CD4-positive, alpha-beta T cell (primary cell): ENCODE data around the gene CCNJL. TPM values are rescaled to one million over a fixed set of nuclear protein-coding genes. Genes with fewer than 3 reads are reported as not detected.

Experiments used
- ATAC-seq: fragments of 200-7000 bp; cut with Tn5 transposase; one replicate; pipeline ENCODE4 v1.10.0; 2022; ENCODE audit warnings: mild to moderate bottlenecking; ENCODE audit not compliant: poor library complexity
- CTCF ChIA-PET: fragments of 350-600 bp; sonication (Branson Sonifier 250); formaldehyde crosslinking; loops from one replicate; lab custom pipeline; 2021; ENCODE audit warnings: antibody characterized with exemption, inconsistent platforms; lab: Charles Lee
- POLR2A ChIA-PET: fragments of 350-600 bp; sonication (Branson Sonifier 250); formaldehyde crosslinking; loops from one replicate; lab custom pipeline; 2021; ENCODE audit warnings: antibody characterized with exemption, inconsistent platforms; lab: Charles Lee
- DNase-seq, 14 experiments: peaks; one replicate each; pipeline ENCODE4 v3.0.0-alpha.2; 2013 to 2020; ENCODE audit warnings: mixed read lengths in 2 of 14
- H3K27ac ChIP-seq, 2 donors: one replicate each; pipeline versions ENCODE4 v1.5.1 to v1.7.0; 2013; ENCODE audit warnings: low read length in 2 of 2, low read depth in 1 of 2, mild to moderate bottlenecking in 1 of 2
- H3K27me3 ChIP-seq, 2 experiments: 1 replicate in 1 of 2; 2 replicates in 1 of 2; pipeline versions ENCODE4 v1.6.1 to v1.7.0; 2013; ENCODE audit warnings: low read length in 2 of 2, control low read depth in 1 of 2, mild to moderate bottlenecking in 1 of 2, moderate library complexity in 1 of 2; ENCODE audit not compliant: insufficient read depth in 2 of 2, control insufficient read depth in 1 of 2
- H3K36me3 ChIP-seq: one replicate; pipeline ENCODE4 v1.6.1; 2013; ENCODE audit warnings: low read length, control low read depth; ENCODE audit not compliant: insufficient read depth
- H3K4me1 ChIP-seq: one replicate; pipeline ENCODE4 v1.6.1; 2013; ENCODE audit warnings: low read length, control low read depth; ENCODE audit not compliant: insufficient read depth
- H3K4me3 ChIP-seq: one replicate; pipeline ENCODE4 v1.5.1; 2013; ENCODE audit warnings: mild to moderate bottlenecking, low read length, moderate library complexity
- H3K9me3 ChIP-seq, 2 experiments: 1 replicate in 1 of 2; 2 replicates in 1 of 2; pipeline versions ENCODE4 v1.6.1 to v1.7.0; 2013; ENCODE audit warnings: low read length in 2 of 2, mild to moderate bottlenecking in 2 of 2, control low read depth in 1 of 2, moderate library complexity in 1 of 2; ENCODE audit not compliant: control insufficient read depth in 1 of 2, insufficient read depth in 1 of 2
- H3K27ac Mint-ChIP-seq: one replicate; pipeline ENCODE4 v1.8.0; 2020; ENCODE audit warnings: mixed read lengths
- H3K27me3 Mint-ChIP-seq: one replicate; pipeline ENCODE4 v1.8.0; 2021; ENCODE audit warnings: mixed read lengths
- H3K36me3 Mint-ChIP-seq: one replicate; pipeline ENCODE4 v1.8.0; 2021; ENCODE audit warnings: low read depth, mixed read lengths
- H3K4me1 Mint-ChIP-seq: one replicate; pipeline ENCODE4 v1.8.0; 2021; ENCODE audit warnings: low read depth, mixed read lengths
- H3K4me3 Mint-ChIP-seq: one replicate; pipeline ENCODE4 v1.8.0; 2020; ENCODE audit warnings: mild to moderate bottlenecking, mixed read lengths
- H3K9me3 Mint-ChIP-seq: one replicate; pipeline ENCODE4 v1.8.0; 2020; ENCODE audit warnings: mixed read lengths
- intact Hi-C, 2 experiments: fragments of 100-400 bp; cut with DNase I in 1 of 2; cut with micrococcal nuclease in 1 of 2; formaldehyde crosslinking; loops; one replicate each; pipeline versions ENCODE4 v1.15.1 to v1.9.0; 2023 to 2025; cut with DNase I, micrococcal nuclease
- total RNA-seq, 174 experiments: library from RNA in 2 of 174; stranded (reverse) in 2 of 174; gene quantifications; one replicate each; pipeline ENCODE4 v1.2.3 and lab custom pipeline; 2021 to 2026
- TF ChIP-seq, protein P1 (sequence below): fragments of 200-600 bp; IDR thresholded peaks from one replicate; pipeline ENCODE4 v1.8.0; 2022; ENCODE audit warnings: antibody characterized with exemption, mild to moderate bottlenecking

Gene CCNJL
- total RNA-seq, 2 experiments from 2014 or later = not detected

DNA sequence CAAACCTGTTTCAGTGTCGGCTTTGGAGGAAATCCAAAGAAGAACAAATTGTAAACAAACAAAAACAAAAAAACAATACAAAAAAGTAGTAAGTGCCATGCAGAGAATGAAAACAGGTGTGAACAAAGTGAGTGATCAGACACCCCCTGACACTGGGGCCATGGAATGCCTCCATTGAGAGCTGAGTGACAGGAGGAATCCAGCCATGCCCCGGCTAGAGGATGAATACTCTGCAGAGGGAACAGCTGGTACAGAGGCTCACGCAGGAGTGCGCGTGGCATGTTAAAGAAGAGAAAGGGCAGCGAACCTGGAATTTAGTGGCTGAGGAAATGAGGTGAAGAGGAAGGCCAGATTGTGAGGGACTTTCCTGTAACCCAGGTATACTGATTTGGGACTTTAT is 15.5 kb upstream of the CCNJL start:
- Histone ChIP-seq H3K27ac (no peak overlapping the region), H3K4me1 (no peaks in the 10 kb centered on the region), H3K4me3 (no peak overlapping the region), H3K36me3 (no peaks in the 10 kb centered on the region), H3K27me3 (no peaks in the 10 kb centered on the region), H3K9me3 (no peaks in the 10 kb centered on the region)
- CTCF ChIA-PET = no interaction called here
- intact Hi-C loops = no loop called here
- no peaks in the 10 kb centered on the region for H3K4me1 Mint-ChIP-seq
- POLR2A ChIA-PET = no interaction called here
- no peak overlapping the region for H3K27ac Mint-ChIP-seq
- no peaks in the 10 kb centered on the region for H3K27me3 Mint-ChIP-seq
- no peaks in the 10 kb centered on the region for H3K9me3 Mint-ChIP-seq
- H3K36me3 Mint-ChIP-seq = no peaks in the 10 kb centered on the region
- TF ChIP-seq, protein P1, sequence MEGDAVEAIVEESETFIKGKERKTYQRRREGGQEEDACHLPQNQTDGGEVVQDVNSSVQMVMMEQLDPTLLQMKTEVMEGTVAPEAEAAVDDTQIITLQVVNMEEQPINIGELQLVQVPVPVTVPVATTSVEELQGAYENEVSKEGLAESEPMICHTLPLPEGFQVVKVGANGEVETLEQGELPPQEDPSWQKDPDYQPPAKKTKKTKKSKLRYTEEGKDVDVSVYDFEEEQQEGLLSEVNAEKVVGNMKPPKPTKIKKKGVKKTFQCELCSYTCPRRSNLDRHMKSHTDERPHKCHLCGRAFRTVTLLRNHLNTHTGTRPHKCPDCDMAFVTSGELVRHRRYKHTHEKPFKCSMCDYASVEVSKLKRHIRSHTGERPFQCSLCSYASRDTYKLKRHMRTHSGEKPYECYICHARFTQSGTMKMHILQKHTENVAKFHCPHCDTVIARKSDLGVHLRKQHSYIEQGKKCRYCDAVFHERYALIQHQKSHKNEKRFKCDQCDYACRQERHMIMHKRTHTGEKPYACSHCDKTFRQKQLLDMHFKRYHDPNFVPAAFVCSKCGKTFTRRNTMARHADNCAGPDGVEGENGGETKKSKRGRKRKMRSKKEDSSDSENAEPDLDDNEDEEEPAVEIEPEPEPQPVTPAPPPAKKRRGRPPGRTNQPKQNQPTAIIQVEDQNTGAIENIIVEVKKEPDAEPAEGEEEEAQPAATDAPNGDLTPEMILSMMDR = no peak
- H3K4me3 Mint-ChIP-seq = no peak overlapping the region
- ATAC-seq (no peak), DNase-seq (no peak)

DNA sequence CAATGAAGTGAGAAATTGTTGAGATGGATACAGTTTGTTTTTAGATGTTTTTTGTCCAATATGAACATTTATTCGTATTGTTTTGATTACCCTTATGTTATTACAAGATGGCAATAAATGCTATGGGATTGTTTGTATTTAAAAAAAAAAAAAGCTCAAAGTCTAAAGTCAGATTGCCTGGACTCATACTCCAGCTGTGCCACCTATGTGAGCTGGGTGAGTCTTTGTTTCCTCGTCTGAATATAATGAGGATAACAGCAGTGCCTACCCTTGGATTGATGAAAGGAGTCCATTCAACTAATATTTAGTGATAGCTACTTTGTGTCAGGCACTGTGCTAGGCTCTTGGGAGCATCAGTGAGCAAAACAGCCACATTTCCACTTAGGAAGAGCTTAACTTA is 14.6 kb upstream of the CCNJL start:
- Mint-ChIP-seq H3K4me1 (no peaks in the 10 kb centered on the region), H3K27me3 (peaks cover 5% of the 10 kb centered on the region), H3K4me3 (no peak overlapping the region), H3K27ac (no peak overlapping the region), H3K36me3 (no peaks in the 10 kb centered on the region), H3K9me3 (no peaks in the 10 kb centered on the region)
- ChIA-PET CTCF (no interaction called here), POLR2A (no interaction called here)
- ATAC-seq (no peak), DNase-seq (no peak)
- Histone ChIP-seq H3K4me3 (no peak overlapping the region), H3K36me3 (no peaks in the 10 kb centered on the region), H3K4me1 (no peaks in the 10 kb centered on the region), H3K27me3 (peaks cover 0 to 2% of the 10 kb centered on the region in 2 experiments), H3K27ac (no peak overlapping the region), H3K9me3 (no peaks in the 10 kb centered on the region)
- TF ChIP-seq, protein P1 = no peak
- intact Hi-C loops = no loop called here

DNA sequence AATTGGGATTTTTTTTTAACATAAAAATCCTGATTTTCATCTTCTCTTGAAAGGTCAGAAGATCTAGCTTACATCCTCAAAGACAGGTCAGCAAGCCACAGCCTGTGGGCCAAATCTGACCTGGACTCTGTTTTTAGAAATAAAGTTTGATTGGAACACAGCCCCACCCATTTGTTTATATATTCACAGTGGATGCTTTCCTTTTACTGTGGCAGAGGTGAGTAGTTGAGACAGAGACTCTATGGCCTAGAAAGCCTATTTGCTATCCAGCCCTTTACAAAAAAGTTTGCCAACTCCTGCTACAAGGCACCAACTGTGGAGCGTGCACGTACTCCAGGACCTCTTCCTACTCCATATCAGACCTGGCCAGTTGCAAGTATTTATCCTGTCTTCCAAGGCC is 13.4 kb upstream of the CCNJL start:
- Histone ChIP-seq H3K4me3 (no peak overlapping the region), H3K27ac (no peak overlapping the region), H3K27me3 (peaks cover 0 to 4% of the 10 kb centered on the region in 2 experiments), H3K36me3 (no peaks in the 10 kb centered on the region), H3K4me1 (no peaks in the 10 kb centered on the region), H3K9me3 (no peaks in the 10 kb centered on the region)
- CTCF ChIA-PET = interaction anchor here (0.7 kb wide), 1 partner anchor 1696 kb away, joined by 3 read pairs; no protein-coding TSS in a partner anchor
- H3K27ac Mint-ChIP-seq = no peak overlapping the region
- H3K27me3 Mint-ChIP-seq = peaks cover 7% of the 10 kb centered on the region
- no peaks in the 10 kb centered on the region for H3K4me1 Mint-ChIP-seq
- no peak for DNase-seq
- POLR2A ChIA-PET = no interaction called here
- H3K9me3 Mint-ChIP-seq = no peaks in the 10 kb centered on the region
- intact Hi-C loops = no loop called here
- H3K36me3 Mint-ChIP-seq = no peaks in the 10 kb centered on the region
- H3K4me3 Mint-ChIP-seq = no peak overlapping the region
- ATAC-seq = no peak
- TF ChIP-seq, protein P1 = no peak
